SK-N-MC (cell line): ENCODE data around the gene TTLL13.
"Not testable (repeated sequence)": the region's sequence is repeated elsewhere in the genome, so short reads cannot be mapped to it uniquely, and the experiment has no call there.

Source experiments
- DNase-seq: peaks from one replicate; pipeline ENCODE4 v3.0.0-alpha.2; 2011; ENCODE audit warnings: low read depth, low spot score
- H3K27ac ChIP-seq: fragments of 200-600 bp; sonication (generic); 2 replicates; pipeline ENCODE4 v1.5.1; 2016; ENCODE audit warnings: mixed run types
- H3K36me3 ChIP-seq: fragments of 200-600 bp; sonication (generic); 2 replicates; pipeline ENCODE4 v1.6.1; 2017; ENCODE audit warnings: antibody characterized with exemption, low read length, mixed read lengths; ENCODE audit not compliant: insufficient read depth
- H3K4me3 ChIP-seq: fragments of 200-600 bp; sonication (generic); 2 replicates; pipeline ENCODE4 v1.5.1; 2016
- H3K9ac ChIP-seq: fragments of 200-600 bp; sonication (generic); 2 replicates; pipeline ENCODE4 v1.8.0; 2017; ENCODE audit warnings: mixed run types, mixed read lengths; ENCODE audit not compliant: insufficient read length
- H3K9me3 ChIP-seq: fragments of 200-600 bp; sonication (generic); 2 replicates; pipeline ENCODE4 v1.6.1; 2017; ENCODE audit warnings: low read depth, mild to moderate bottlenecking, antibody characterized with exemption, low read length, moderate library complexity, mixed read lengths
- EZH2 ChIP-seq: fragments of 200-600 bp; sonication (generic); IDR thresholded peaks from one replicate; pipeline ENCODE4 v1.6.1; 2017; ENCODE audit warnings: antibody characterized with exemption
- FOXP2 ChIP-seq: optimal IDR thresholded peaks from 2 replicates; pipeline ENCODE3; 2011; ENCODE audit warnings: mild to moderate bottlenecking, moderate library complexity; ENCODE audit not compliant: insufficient read depth; ENCODE audit errors: extremely low read length, control extremely low read depth
- POLR2AphosphoS5 ChIP-seq: IDR thresholded peaks from 2 replicates; pipeline ENCODE4 v1.6.1; 2012; ENCODE audit warnings: mild to moderate bottlenecking, low read depth, low read length, borderline replicate concordance

TTLL13 gene

GRCh38 chr15:90240856-90241255 lies 8.5 kb upstream of the TTLL13 start:
- no peak overlapping the region for H3K9ac ChIP-seq
- H3K36me3 ChIP-seq = peaks cover 8% of the 10 kb centered on the region
- H3K27ac ChIP-seq = no peak overlapping the region
- no peak for DNase-seq
- no peak for TF ChIP-seq POLR2AphosphoS5
- TF ChIP-seq FOXP2 = no peak
- no peak for TF ChIP-seq EZH2
- no peak overlapping the region for H3K4me3 ChIP-seq
- no peaks in the 10 kb centered on the region for H3K9me3 ChIP-seq

DNA sequence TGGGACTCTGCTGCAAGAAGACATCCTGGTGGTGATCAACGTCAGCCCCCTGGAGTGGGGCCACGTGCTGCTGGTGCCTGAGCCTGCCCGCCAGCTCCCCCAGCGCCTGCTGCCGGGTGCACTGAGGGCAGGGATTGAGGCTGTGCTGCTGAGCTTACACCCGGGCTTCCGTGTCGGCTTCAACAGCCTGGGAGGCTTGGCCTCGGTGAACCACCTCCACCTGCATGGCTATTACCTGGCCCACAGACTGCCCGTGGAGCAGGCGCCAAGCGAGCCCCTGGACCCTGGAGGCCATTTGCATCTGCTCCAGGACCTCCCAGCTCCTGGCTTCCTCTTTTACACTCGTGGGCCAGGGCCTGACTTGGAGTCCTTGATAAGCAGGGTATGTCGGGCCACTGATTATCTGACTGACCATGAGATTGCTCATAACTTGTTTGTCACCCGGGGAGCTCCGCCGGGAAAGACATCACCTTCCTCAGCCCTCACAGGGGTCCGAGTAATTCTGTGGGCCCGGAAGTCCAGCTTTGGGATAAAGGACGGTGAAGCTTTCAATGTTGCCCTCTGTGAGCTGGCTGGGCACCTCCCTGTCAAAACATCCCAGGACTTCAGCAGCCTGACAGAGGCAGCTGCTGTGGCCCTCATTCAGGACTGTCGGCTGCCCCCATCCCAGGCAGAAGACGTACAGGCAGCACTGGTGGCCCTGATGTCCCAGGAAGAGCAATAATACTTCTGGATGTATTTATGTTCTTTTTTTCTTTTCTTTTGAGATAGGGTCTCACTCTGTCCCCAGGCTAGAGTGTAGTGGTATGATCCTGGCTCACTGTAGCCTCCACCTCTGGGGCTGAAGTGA lies 7.8 kb upstream of the TTLL13 start:
- Histone ChIP-seq H3K9ac (no peak overlapping the region), H3K9me3 (no peaks in the 10 kb centered on the region), H3K36me3 (peaks cover 8% of the 10 kb centered on the region), H3K27ac (no peak overlapping the region), H3K4me3 (no peak overlapping the region)
- TF ChIP-seq EZH2 (no peak), FOXP2 (no peak), POLR2AphosphoS5 (no peak)
- DNase-seq = no peak

DNA sequence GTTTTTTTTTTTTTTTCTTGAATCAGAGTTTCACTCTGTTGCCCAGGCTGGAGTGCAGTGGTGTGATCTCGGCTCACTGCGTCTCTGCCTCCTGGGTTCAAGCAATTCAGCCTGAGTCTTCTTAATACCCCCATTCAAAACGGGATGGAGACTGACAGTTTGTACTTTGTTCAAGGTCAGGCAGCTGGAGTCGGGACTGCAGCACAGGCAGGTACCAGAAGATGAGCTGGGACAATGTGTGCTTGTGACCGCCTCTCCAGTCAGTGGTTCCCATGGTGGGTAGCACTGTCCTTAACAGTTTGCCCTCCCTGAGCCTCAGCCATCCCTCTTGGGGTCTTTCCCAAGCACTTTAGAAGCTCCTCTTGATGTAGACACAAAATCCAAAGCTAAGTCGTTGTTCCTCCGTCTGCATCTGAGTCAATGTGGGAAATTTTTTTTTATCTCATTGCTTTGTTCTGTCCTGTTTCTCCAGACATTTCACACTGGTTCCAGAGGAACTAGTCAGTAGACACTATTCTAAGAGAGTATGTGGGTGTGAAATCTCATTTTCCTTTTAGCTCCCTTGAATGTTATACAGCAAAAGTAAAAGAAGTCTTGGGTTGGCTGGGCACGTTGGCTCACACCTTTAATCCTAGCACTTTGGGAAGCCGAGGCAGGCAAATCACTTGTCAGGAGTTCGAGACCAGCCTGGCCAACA lies 5.3 kb upstream of the TTLL13 start:
- no peak for DNase-seq
- TF ChIP-seq EZH2 = no peak
- no peak for TF ChIP-seq FOXP2
- TF ChIP-seq POLR2AphosphoS5 = no peak
- Histone ChIP-seq H3K9me3 (no peaks in the 10 kb centered on the region), H3K9ac (no peak overlapping the region), H3K27ac (no peak overlapping the region), H3K36me3 (no peaks in the 10 kb centered on the region), H3K4me3 (no peak overlapping the region)

DNA sequence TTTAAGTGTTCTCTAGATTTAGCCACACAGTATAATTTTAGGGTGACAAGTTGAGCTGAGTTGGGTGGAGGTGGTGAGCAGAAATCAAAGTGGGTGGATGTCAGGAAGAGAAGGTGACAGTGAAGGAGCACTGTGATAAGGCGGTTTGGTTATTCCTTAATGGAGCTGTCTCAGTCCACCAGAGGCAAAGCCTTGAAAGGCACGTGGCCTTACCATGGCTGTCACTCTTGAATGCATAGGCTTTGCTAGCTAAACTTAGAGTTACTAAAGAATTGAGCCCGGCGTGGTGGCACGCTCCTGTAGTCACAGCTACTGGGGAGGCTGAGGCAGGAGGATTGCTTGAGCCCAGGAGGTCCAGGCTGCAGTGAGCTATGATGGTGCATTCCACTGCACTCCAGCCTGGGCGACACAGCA lies 560 bp upstream of the TTLL13 start:
- H3K9ac ChIP-seq = no peak overlapping the region
- H3K36me3 ChIP-seq = no peaks in the 10 kb centered on the region
- no peak overlapping the region for H3K27ac ChIP-seq
- H3K9me3 ChIP-seq = no peaks in the 10 kb centered on the region
- TF ChIP-seq EZH2 = no peak
- no peak for TF ChIP-seq FOXP2
- TF ChIP-seq POLR2AphosphoS5 = no peak
- no peak overlapping the region for H3K4me3 ChIP-seq
- no peak for DNase-seq

GRCh38 chr15:90257776-90258175 lies 8.4 kb downstream of the TTLL13 start:
- Histone ChIP-seq H3K9ac (no peak overlapping the region), H3K4me3 (no peak overlapping the region), H3K9me3 (no peaks in the 10 kb centered on the region), H3K27ac (no peak overlapping the region), H3K36me3 (no peaks in the 10 kb centered on the region)
- no peak for TF ChIP-seq EZH2
- TF ChIP-seq POLR2AphosphoS5 = no peak
- DNase-seq = no peak

GRCh38 chr15:90259524-90259923 lies 10.2 kb downstream of the TTLL13 start:
- Histone ChIP-seq H3K27ac (no peak overlapping the region), H3K9ac (no peak overlapping the region), H3K4me3 (no peak overlapping the region), H3K36me3 (no peaks in the 10 kb centered on the region), H3K9me3 (no peaks in the 10 kb centered on the region)
- no peak for DNase-seq
- TF ChIP-seq FOXP2 = no peak
- no peak for TF ChIP-seq EZH2
- no peak for TF ChIP-seq POLR2AphosphoS5

- H3K4me3 ChIP-seq, DNase-seq, H3K9ac ChIP-seq, H3K27ac ChIP-seq, H3K9me3 ChIP-seq, H3K36me3 ChIP-seq: not testable (repeated sequence)
Observed at GRCh38 chr15:90260731-90261130, 11.4 kb downstream of the TTLL13 start.

DNA sequence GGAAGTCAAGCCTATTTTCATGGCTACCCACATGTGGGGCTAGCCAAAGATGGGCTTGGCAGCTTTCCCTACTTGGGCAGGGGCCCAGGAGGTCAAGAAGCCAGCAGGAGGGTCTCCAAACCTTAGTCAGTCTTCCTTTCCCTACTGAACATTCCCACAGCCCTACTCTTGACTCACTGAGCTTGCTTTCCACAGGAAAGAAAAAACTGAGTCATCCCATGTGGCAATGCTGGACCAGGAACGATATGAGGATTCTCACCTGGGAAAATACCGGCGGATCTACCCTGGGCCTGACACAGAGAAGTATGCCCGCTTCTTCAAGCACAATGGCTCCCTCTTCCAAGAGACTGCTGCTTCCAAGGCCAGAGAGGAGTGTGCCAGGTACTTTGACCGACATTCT lies 12.5 kb downstream of the TTLL13 start:
- Histone ChIP-seq H3K9ac (no peak overlapping the region), H3K4me3 (no peak overlapping the region), H3K9me3 (no peaks in the 10 kb centered on the region), H3K36me3 (peaks cover 2% of the 10 kb centered on the region; the same call in 1 of the 2 replicates), H3K27ac (no peak overlapping the region)
- TF ChIP-seq FOXP2 = no peak
- TF ChIP-seq POLR2AphosphoS5 = no peak
- TF ChIP-seq EZH2 = no peak
- DNase-seq = no peak

DNA sequence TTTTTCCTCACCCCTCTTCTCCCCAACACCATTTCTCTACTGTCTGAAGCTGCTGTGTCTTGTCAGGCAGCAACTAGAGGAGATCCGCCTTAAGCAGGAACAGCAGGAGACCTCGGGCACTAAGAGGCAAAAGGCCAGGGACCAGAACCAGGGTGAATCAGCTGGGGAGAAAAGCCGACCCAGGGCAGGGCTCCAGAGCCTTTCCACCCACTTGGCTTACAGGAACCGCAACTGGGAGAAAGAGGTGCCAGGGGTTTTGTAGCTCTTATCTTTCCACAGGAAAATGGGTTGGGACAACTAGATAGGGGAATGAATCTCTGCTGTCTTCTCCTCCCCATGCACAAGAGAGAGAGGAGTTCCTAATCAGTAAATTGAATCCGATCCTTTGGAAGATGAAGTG lies 13.1 kb downstream of the TTLL13 start:
- H3K36me3 ChIP-seq = peaks cover 8% of the 10 kb centered on the region
- H3K9me3 ChIP-seq = no peaks in the 10 kb centered on the region
- TF ChIP-seq FOXP2 (no peak), POLR2AphosphoS5 (no peak), EZH2 (no peak)
- H3K27ac ChIP-seq = no peak overlapping the region
- no peak overlapping the region for H3K4me3 ChIP-seq
- H3K9ac ChIP-seq = no peak overlapping the region
- no peak for DNase-seq
